ENCODE measurements around the gene TYMP.

DNA sequence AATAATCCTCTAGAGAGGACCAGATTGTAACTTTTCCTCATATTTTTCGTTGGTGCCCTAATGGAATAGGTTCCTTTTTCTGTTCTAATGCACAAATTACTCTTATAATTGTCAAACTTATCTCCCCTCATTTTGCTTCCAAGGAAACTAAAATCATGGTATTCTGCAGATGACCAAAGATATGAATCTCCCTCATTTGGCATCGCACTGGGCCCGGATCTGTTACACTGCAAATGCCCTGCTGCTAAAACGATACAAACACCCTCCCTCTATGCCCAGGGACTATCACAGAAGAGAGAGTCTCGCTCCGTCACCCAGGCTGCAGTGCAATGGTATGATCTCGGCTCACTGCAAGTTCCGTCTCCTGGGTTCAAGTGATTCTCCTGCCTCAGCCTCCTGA is 23.5 kb upstream of the TYMP start:
- TF ChIP-seq, protein P1, sequence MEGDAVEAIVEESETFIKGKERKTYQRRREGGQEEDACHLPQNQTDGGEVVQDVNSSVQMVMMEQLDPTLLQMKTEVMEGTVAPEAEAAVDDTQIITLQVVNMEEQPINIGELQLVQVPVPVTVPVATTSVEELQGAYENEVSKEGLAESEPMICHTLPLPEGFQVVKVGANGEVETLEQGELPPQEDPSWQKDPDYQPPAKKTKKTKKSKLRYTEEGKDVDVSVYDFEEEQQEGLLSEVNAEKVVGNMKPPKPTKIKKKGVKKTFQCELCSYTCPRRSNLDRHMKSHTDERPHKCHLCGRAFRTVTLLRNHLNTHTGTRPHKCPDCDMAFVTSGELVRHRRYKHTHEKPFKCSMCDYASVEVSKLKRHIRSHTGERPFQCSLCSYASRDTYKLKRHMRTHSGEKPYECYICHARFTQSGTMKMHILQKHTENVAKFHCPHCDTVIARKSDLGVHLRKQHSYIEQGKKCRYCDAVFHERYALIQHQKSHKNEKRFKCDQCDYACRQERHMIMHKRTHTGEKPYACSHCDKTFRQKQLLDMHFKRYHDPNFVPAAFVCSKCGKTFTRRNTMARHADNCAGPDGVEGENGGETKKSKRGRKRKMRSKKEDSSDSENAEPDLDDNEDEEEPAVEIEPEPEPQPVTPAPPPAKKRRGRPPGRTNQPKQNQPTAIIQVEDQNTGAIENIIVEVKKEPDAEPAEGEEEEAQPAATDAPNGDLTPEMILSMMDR (IDR thresholded peaks at IDR 0.05; ENCODE audit: insufficient read depth, low read length, poor library complexity, severe bottlenecking) = no peak
- no peak for TF ChIP-seq EZH2phosphoT487 (conservative IDR thresholded peaks at IDR 0.05; ENCODE audit: low read length)
